ENCODE results near the gene TTF2.

TTF2 gene

DNA sequence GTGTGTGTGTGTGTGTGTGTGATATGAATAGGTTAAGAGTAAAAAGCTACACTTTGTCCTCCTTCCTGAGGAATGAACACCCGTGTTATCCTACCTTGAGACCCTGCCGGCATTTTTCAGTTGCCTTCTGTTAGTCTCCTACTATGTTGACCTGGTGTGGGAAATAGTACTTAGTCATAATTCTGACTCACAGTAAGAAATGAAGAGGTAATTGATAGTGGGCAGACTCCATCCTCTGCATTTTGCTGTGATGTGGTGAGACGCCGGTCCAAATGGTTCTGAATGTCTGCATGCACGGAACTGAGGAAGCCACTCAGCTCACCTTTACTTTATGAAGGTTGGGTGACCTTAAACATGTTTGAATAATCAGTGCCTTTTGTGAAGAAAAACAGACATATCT is 45.9 kb upstream of the TTF2 start:
- no peaks in the 10 kb centered on the region for H3K9me3 ChIP-seq (ENCODE audit: insufficient read depth, low read length)
- H3F3A ChIP-seq (ENCODE audit: insufficient read depth): no peaks in the 10 kb centered on the region
- no peak overlapping the region for H2AFZ ChIP-seq (ENCODE audit: low read depth, low read length, severe bottlenecking)
- no peak for TF ChIP-seq EZH2phosphoT487 (conservative IDR thresholded peaks at IDR 0.05; ENCODE audit: low read length)
- TF ChIP-seq, protein P1, sequence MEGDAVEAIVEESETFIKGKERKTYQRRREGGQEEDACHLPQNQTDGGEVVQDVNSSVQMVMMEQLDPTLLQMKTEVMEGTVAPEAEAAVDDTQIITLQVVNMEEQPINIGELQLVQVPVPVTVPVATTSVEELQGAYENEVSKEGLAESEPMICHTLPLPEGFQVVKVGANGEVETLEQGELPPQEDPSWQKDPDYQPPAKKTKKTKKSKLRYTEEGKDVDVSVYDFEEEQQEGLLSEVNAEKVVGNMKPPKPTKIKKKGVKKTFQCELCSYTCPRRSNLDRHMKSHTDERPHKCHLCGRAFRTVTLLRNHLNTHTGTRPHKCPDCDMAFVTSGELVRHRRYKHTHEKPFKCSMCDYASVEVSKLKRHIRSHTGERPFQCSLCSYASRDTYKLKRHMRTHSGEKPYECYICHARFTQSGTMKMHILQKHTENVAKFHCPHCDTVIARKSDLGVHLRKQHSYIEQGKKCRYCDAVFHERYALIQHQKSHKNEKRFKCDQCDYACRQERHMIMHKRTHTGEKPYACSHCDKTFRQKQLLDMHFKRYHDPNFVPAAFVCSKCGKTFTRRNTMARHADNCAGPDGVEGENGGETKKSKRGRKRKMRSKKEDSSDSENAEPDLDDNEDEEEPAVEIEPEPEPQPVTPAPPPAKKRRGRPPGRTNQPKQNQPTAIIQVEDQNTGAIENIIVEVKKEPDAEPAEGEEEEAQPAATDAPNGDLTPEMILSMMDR (IDR thresholded peaks at IDR 0.05; ENCODE audit: insufficient read depth, low read length, poor library complexity, severe bottlenecking): no peak
- H3K4me2 ChIP-seq (ENCODE audit: low read depth, low read length, poor library complexity, severe bottlenecking): no peak overlapping the region
- no peak overlapping the region for H3K4me3 ChIP-seq (ENCODE audit: insufficient read depth, low read length, poor library complexity, severe bottlenecking)
- H3K36me3 ChIP-seq (ENCODE audit: low read length): no peaks in the 10 kb centered on the region
- no peak overlapping the region for H3K9ac ChIP-seq (ENCODE audit: low read length)
- no peaks in the 10 kb centered on the region for H4K20me1 ChIP-seq (ENCODE audit: low read depth, low read length)
- no peak overlapping the region for H3K27ac ChIP-seq (ENCODE audit: low read depth, low read length)
- H3K9me2 ChIP-seq (replicated peaks; ENCODE audit: insufficient read depth, low read length): no peaks in the 10 kb centered on the region
- H3K27me3 ChIP-seq (ENCODE audit: low read length): no peaks in the 10 kb centered on the region; the same call in 1 of the 2 replicates
- no peaks in the 10 kb centered on the region for H3K79me2 ChIP-seq (ENCODE audit: insufficient read depth, low read length)

DNA sequence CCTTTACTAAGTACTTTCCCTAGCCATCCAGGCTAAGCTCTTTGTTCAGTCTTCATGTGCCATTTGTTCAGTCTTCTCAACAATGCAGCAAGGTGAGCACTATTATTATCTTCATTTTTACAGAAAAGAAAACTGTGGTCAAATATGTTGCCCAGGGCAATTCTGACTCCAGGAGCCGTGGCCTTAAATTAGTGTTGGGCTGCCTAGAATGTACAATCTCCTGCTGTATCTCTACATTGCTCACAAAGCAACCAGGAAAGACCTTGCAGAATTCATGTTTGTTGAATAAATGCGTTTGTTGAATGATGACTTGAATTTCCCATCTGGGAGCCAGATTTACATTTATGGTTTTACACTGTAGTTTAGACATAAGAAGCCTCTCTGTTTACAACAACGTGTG is 44.4 kb upstream of the TTF2 start:
- TF ChIP-seq EZH2phosphoT487 (conservative IDR thresholded peaks at IDR 0.05; ENCODE audit: low read length): no peak
- TF ChIP-seq, protein P1 (IDR thresholded peaks at IDR 0.05; ENCODE audit: insufficient read depth, low read length, poor library complexity, severe bottlenecking): no peak
- no peaks in the 10 kb centered on the region; the same call in 1 of the 2 replicates for H3K27me3 ChIP-seq (ENCODE audit: low read length)
- no peaks in the 10 kb centered on the region for H4K20me1 ChIP-seq (ENCODE audit: low read depth, low read length)
- no peak overlapping the region for H3K4me3 ChIP-seq (ENCODE audit: insufficient read depth, low read length, poor library complexity, severe bottlenecking)
- H3K9ac ChIP-seq (ENCODE audit: low read length): no peak overlapping the region
- no peak overlapping the region for H2AFZ ChIP-seq (ENCODE audit: low read depth, low read length, severe bottlenecking)
- H3K27ac ChIP-seq (ENCODE audit: low read depth, low read length): no peak overlapping the region
- no peaks in the 10 kb centered on the region for H3K79me2 ChIP-seq (ENCODE audit: insufficient read depth, low read length)
- H3F3A ChIP-seq (ENCODE audit: insufficient read depth): no peaks in the 10 kb centered on the region
- H3K9me3 ChIP-seq (ENCODE audit: insufficient read depth, low read length): no peaks in the 10 kb centered on the region
- no peak overlapping the region for H3K4me2 ChIP-seq (ENCODE audit: low read depth, low read length, poor library complexity, severe bottlenecking)
- no peaks in the 10 kb centered on the region for H3K36me3 ChIP-seq (ENCODE audit: low read length)
- no peaks in the 10 kb centered on the region for H3K9me2 ChIP-seq (replicated peaks; ENCODE audit: insufficient read depth, low read length)

DNA sequence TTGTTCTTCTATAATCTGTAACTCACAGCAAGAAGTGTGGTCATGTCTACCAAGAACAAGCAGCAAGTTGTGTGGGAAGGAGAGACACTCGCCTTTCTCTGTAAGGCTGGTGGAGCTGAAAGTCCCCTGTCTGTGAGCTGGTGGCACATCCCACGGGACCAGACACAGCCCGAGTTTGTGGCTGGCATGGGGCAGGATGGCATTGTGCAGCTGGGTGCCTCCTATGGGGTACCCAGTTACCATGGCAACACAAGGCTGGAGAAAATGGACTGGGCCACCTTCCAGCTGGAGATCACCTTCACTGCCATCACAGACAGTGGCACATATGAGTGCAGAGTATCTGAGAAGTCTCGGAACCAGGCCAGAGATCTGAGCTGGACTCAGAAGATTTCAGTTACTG is 43.1 kb upstream of the TTF2 start:
- H4K20me1 ChIP-seq (ENCODE audit: low read depth, low read length): no peaks in the 10 kb centered on the region
- no peak overlapping the region for H3K4me3 ChIP-seq (ENCODE audit: insufficient read depth, low read length, poor library complexity, severe bottlenecking)
- H3K9ac ChIP-seq (ENCODE audit: low read length): no peak overlapping the region
- H3F3A ChIP-seq (ENCODE audit: insufficient read depth): no peaks in the 10 kb centered on the region
- H3K4me2 ChIP-seq (ENCODE audit: low read depth, low read length, poor library complexity, severe bottlenecking): no peak overlapping the region
- no peaks in the 10 kb centered on the region for H3K9me2 ChIP-seq (replicated peaks; ENCODE audit: insufficient read depth, low read length)
- H3K27me3 ChIP-seq (ENCODE audit: low read length): no peaks in the 10 kb centered on the region; the same call in 1 of the 2 replicates
- H3K27ac ChIP-seq (ENCODE audit: low read depth, low read length): no peak overlapping the region
- no peak overlapping the region for H2AFZ ChIP-seq (ENCODE audit: low read depth, low read length, severe bottlenecking)
- TF ChIP-seq, protein P1 (IDR thresholded peaks at IDR 0.05; ENCODE audit: insufficient read depth, low read length, poor library complexity, severe bottlenecking): no peak
- no peak for TF ChIP-seq EZH2phosphoT487 (conservative IDR thresholded peaks at IDR 0.05; ENCODE audit: low read length)
- no peaks in the 10 kb centered on the region for H3K9me3 ChIP-seq (ENCODE audit: insufficient read depth, low read length)
- H3K79me2 ChIP-seq (ENCODE audit: insufficient read depth, low read length): no peaks in the 10 kb centered on the region
- no peaks in the 10 kb centered on the region for H3K36me3 ChIP-seq (ENCODE audit: low read length)
